Neural cell (in vitro differentiated cells): Measurements from ENCODE around the gene ACVRL1. TPM values are rescaled to one million over a fixed set of nuclear protein-coding genes. Genes with fewer than 3 reads are reported as not detected.

Source experiments
- H2AFZ ChIP-seq: fragments of 200-600, 300-800 bp; sonication (generic), shearing (Covaris generic); 2 replicates; pipeline ENCODE4 v1.6.0; 2014; ENCODE audit warnings: low read depth, mild to moderate bottlenecking, antibody characterized with exemption, low read length, moderate library complexity
- H3F3A ChIP-seq: fragments of 200-600 bp; shearing (Covaris generic); 2 replicates; pipeline ENCODE4 v1.6.1; 2016; ENCODE audit warnings: mild to moderate bottlenecking, moderate library complexity, mixed read lengths, antibody characterized with exemption, low read length; ENCODE audit not compliant: insufficient read depth, poor library complexity, severe bottlenecking
- H3K27ac ChIP-seq: fragments of 200-600, 300-800 bp; sonication (generic), shearing (Covaris generic); 2 replicates; pipeline ENCODE4 v1.5.1; 2014; ENCODE audit warnings: mild to moderate bottlenecking, low read length, moderate library complexity
- H3K27me3 ChIP-seq: fragments of 300-800, 200-600 bp; sonication (generic), shearing (Covaris generic); 2 replicates; pipeline ENCODE4 v1.6.0; 2014; ENCODE audit warnings: mild to moderate bottlenecking, low read depth, low read length, moderate library complexity; ENCODE audit not compliant: insufficient read depth
- H3K36me3 ChIP-seq: fragments of 300-800, 200-600 bp; sonication (generic), shearing (Covaris generic); 2 replicates; pipeline ENCODE4 v1.5.1; 2014; ENCODE audit warnings: mild to moderate bottlenecking, antibody characterized with exemption, low read length, moderate library complexity; ENCODE audit not compliant: insufficient read depth
- H3K4me2 ChIP-seq: fragments of 300-800, 200-600 bp; sonication (generic), shearing (Covaris generic); 2 replicates; pipeline ENCODE4 v1.6.0; 2014; ENCODE audit warnings: mild to moderate bottlenecking, low read length
- H3K4me3 ChIP-seq: fragments of 300-800, 200-600 bp; sonication (generic), shearing (Covaris generic); 2 replicates; pipeline ENCODE4 v1.5.1; 2014; ENCODE audit warnings: mild to moderate bottlenecking, low read length, moderate library complexity
- H3K79me2 ChIP-seq: fragments of 200-600 bp; shearing (Covaris generic); replicated peaks from 2 replicates; pipeline ENCODE4 v1.6.0; 2014; ENCODE audit warnings: mild to moderate bottlenecking, low read length, moderate library complexity; ENCODE audit not compliant: insufficient read depth
- H3K9ac ChIP-seq: fragments of 300-800, 200-600 bp; sonication (generic), shearing (Covaris generic); 2 replicates; pipeline ENCODE4 v1.6.1; 2016; ENCODE audit warnings: mild to moderate bottlenecking, low read length, mixed read lengths
- H3K9me2 ChIP-seq: fragments of 200-600 bp; shearing (Covaris generic); 2 replicates; pipeline ENCODE4 v1.6.1; 2016; ENCODE audit warnings: mild to moderate bottlenecking, low read length, mixed read lengths; ENCODE audit not compliant: insufficient read depth
- H3K9me3 ChIP-seq: fragments of 200-600, 300-800 bp; sonication (generic), shearing (Covaris generic); 2 replicates; pipeline ENCODE4 v1.6.1; 2016; ENCODE audit warnings: mild to moderate bottlenecking, mixed run types, low read length, moderate library complexity, mixed read lengths
- H4K20me1 ChIP-seq: fragments of 200-600 bp; shearing (Covaris generic); 2 replicates; pipeline ENCODE4 v1.6.1; 2016; ENCODE audit warnings: mild to moderate bottlenecking, mixed run types; ENCODE audit not compliant: insufficient read depth
- EP300 ChIP-seq: fragments of 450-650 bp; conservative IDR thresholded peaks from 2 replicates; pipeline ENCODE4 v1.6.1; 2014; ENCODE audit warnings: antibody characterized with exemption, mild to moderate bottlenecking, moderate library complexity; ENCODE audit not compliant: poor library complexity, severe bottlenecking
- EZH2 ChIP-seq: fragments of 200-600, 300-800 bp; shearing (Covaris generic), sonication (generic); IDR thresholded peaks from 2 replicates; pipeline ENCODE4 v1.6.1; 2014; ENCODE audit warnings: antibody characterized with exemption, low read length, borderline replicate concordance, mild to moderate bottlenecking; ENCODE audit not compliant: insufficient read depth, poor library complexity, severe bottlenecking
- MXI1 ChIP-seq: fragments of 450-650 bp; conservative IDR thresholded peaks from 2 replicates; pipeline ENCODE4 v1.6.1; 2014; ENCODE audit warnings: antibody characterized with exemption, mild to moderate bottlenecking; ENCODE audit not compliant: poor library complexity, severe bottlenecking
- POLR2AphosphoS5 ChIP-seq: IDR thresholded peaks from 2 replicates; pipeline ENCODE4 v1.6.1; 2012
- RAD21 ChIP-seq: fragments of 450-650 bp; conservative IDR thresholded peaks from 2 replicates; pipeline ENCODE4 v1.6.1; 2014; ENCODE audit warnings: antibody characterized with exemption, mild to moderate bottlenecking, moderate library complexity
- SMC3 ChIP-seq: fragments of 450-650 bp; conservative IDR thresholded peaks from 2 replicates; pipeline ENCODE4 v1.6.1; 2014; ENCODE audit warnings: antibody characterized with exemption, mild to moderate bottlenecking, moderate library complexity; ENCODE audit not compliant: poor library complexity
- TAF1 ChIP-seq: IDR thresholded peaks from 2 replicates; pipeline ENCODE4 v1.6.1; 2012; ENCODE audit warnings: low read depth
- polyA plus RNA-seq: library from polyadenylated mRNA; depleted of rRNA; stranded (reverse); fragments of >200 nt; gene quantifications from 2 replicates; pipeline ENCODE4 v1.2.3, GENCODE V29; 2014
- TF ChIP-seq, protein P1 (sequence below): fragments of 450-650 bp; IDR thresholded peaks from 2 replicates; pipeline ENCODE4 v1.5.1; 2014; ENCODE audit warnings: antibody characterized with exemption, mild to moderate bottlenecking, moderate library complexity; ENCODE audit not compliant: poor library complexity, severe bottlenecking
- TF ChIP-seq, protein P2 (sequence below): IDR thresholded peaks from 2 replicates; pipeline ENCODE4 v1.6.1; 2012; ENCODE audit warnings: borderline replicate concordance

The ACVRL1 gene
- polyA plus RNA-seq, 1 donor from 2014 or later, result not detected

DNA sequence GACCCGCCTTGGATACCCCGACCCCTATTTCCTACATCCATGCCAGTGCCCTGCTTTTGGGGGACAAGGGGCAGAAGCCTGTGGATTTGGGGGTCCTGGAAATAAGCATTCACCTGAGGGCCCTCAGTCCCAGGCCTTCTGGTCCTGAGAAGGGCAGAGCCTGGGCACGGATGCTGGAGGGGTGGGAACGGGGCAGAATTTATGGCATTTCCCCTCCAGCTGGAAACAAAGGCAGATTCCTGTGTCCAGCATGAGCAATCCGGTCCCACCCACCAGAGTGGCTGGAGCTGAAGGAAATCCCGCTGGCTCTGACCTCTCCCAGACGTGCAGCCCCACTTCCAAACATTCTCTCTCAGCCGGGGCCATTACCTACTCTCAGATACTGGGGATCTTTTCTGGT, 10.1 kb upstream of the ACVRL1 start:
- H4K20me1 ChIP-seq, result no peaks in the 10 kb centered on the region
- no peaks in the 10 kb centered on the region for H3K79me2 ChIP-seq
- H3K36me3 ChIP-seq, result no peaks in the 10 kb centered on the region
- H3K9me3 ChIP-seq, result no peaks in the 10 kb centered on the region
- H3K9ac ChIP-seq, result no peak overlapping the region
- no peaks in the 10 kb centered on the region for H3K9me2 ChIP-seq
- no peak overlapping the region for H3K4me3 ChIP-seq
- H3K27ac ChIP-seq, result no peak overlapping the region
- no peak for TF ChIP-seq SMC3
- TF ChIP-seq EP300, result no peak
- TF ChIP-seq, protein P1, sequence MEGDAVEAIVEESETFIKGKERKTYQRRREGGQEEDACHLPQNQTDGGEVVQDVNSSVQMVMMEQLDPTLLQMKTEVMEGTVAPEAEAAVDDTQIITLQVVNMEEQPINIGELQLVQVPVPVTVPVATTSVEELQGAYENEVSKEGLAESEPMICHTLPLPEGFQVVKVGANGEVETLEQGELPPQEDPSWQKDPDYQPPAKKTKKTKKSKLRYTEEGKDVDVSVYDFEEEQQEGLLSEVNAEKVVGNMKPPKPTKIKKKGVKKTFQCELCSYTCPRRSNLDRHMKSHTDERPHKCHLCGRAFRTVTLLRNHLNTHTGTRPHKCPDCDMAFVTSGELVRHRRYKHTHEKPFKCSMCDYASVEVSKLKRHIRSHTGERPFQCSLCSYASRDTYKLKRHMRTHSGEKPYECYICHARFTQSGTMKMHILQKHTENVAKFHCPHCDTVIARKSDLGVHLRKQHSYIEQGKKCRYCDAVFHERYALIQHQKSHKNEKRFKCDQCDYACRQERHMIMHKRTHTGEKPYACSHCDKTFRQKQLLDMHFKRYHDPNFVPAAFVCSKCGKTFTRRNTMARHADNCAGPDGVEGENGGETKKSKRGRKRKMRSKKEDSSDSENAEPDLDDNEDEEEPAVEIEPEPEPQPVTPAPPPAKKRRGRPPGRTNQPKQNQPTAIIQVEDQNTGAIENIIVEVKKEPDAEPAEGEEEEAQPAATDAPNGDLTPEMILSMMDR, result no peak
- TF ChIP-seq, protein P2, sequence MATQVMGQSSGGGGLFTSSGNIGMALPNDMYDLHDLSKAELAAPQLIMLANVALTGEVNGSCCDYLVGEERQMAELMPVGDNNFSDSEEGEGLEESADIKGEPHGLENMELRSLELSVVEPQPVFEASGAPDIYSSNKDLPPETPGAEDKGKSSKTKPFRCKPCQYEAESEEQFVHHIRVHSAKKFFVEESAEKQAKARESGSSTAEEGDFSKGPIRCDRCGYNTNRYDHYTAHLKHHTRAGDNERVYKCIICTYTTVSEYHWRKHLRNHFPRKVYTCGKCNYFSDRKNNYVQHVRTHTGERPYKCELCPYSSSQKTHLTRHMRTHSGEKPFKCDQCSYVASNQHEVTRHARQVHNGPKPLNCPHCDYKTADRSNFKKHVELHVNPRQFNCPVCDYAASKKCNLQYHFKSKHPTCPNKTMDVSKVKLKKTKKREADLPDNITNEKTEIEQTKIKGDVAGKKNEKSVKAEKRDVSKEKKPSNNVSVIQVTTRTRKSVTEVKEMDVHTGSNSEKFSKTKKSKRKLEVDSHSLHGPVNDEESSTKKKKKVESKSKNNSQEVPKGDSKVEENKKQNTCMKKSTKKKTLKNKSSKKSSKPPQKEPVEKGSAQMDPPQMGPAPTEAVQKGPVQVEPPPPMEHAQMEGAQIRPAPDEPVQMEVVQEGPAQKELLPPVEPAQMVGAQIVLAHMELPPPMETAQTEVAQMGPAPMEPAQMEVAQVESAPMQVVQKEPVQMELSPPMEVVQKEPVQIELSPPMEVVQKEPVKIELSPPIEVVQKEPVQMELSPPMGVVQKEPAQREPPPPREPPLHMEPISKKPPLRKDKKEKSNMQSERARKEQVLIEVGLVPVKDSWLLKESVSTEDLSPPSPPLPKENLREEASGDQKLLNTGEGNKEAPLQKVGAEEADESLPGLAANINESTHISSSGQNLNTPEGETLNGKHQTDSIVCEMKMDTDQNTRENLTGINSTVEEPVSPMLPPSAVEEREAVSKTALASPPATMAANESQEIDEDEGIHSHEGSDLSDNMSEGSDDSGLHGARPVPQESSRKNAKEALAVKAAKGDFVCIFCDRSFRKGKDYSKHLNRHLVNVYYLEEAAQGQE, result no peak
- TF ChIP-seq POLR2AphosphoS5, result no peak
- TF ChIP-seq RAD21, result no peak
- no peak for TF ChIP-seq EZH2
- no peak for TF ChIP-seq MXI1
- TF ChIP-seq TAF1, result no peak
- H3F3A ChIP-seq, result no peaks in the 10 kb centered on the region
- H3K4me2 ChIP-seq, result no peak overlapping the region
- no peak overlapping the region for H2AFZ ChIP-seq
- H3K27me3 ChIP-seq, result no peaks in the 10 kb centered on the region

DNA sequence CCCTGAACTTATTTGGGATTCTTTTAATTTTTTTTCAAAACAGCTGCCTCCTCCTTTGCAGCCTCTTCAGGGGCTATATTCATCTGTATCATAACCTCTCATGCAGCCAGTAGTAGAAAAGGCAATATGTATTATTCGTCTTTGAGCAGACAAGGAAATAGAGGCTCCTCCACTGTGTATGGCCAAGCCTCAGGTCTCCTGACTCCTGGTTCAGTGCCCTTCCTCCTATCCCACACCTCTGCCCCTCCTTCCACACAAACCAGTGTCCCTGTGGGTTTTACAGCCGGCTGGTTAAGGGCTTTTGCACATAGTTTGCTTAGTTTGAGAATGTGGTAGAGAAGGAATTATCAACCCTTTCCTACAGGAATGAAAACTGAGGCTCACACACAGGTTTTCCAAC, 8.8 kb upstream of the ACVRL1 start:
- H3K9me3 ChIP-seq, result no peaks in the 10 kb centered on the region
- H3K4me3 ChIP-seq, result no peak overlapping the region
- no peaks in the 10 kb centered on the region for H3K36me3 ChIP-seq
- no peak overlapping the region for H2AFZ ChIP-seq
- no peak overlapping the region for H3K9ac ChIP-seq
- H3F3A ChIP-seq, result no peaks in the 10 kb centered on the region
- H4K20me1 ChIP-seq, result no peaks in the 10 kb centered on the region
- TF ChIP-seq RAD21, result no peak
- TF ChIP-seq TAF1, result no peak
- TF ChIP-seq, protein P2, result no peak
- no peak for TF ChIP-seq SMC3
- TF ChIP-seq, protein P1, result no peak
- TF ChIP-seq MXI1, result no peak
- no peak for TF ChIP-seq EP300
- TF ChIP-seq POLR2AphosphoS5, result no peak
- TF ChIP-seq EZH2, result no peak
- no peak overlapping the region for H3K27ac ChIP-seq
- H3K4me2 ChIP-seq, result no peak overlapping the region
- H3K9me2 ChIP-seq, result no peaks in the 10 kb centered on the region
- H3K79me2 ChIP-seq, result no peaks in the 10 kb centered on the region
- H3K27me3 ChIP-seq, result no peaks in the 10 kb centered on the region
